Superior temporal gyrus (tissue), 1 donor: ENCODE results near the gene C21orf91.

Source experiments
- DNase-seq: peaks from one replicate; pipeline ENCODE4 v3.0.0-alpha.2; 2016; ENCODE audit errors: extremely low spot score

The C21orf91 gene

DNA sequence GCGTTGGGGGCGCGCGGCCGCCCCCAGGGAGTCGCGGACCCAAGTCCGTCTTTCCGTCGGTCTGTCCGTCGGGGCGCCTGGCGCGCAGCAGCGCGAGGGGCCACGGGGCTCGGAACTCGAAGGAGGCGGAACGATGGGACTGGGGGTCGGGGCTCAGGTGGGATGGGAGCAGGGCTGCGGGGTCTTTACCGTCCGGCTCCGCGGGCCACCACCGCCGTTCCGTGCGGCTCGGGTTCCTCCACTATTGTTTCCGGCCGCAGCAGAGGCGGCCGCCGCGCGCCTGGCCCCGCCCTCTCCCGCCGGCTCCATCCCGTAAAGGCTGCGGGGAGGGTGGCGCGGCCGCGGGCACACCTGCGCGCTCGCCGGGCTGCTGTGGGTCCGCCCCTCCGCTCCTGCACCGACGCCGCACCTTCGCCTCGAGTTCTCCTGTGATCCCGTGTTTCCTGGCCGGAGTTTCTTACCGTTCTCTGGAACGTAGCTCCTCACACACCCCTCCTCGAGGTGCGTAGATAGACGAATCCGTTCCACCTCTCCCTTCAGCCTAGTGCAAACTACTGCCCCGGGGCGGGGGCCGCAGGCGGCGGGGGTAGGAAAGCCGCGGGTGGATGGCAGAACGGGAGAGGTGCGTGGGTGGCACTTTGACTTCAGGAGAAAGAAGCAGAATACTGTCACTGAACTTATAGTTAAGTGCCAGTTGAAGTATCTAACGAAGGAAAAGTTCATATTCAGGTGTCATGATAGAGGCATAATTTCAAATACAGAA, at the start of gene C21orf91:
TSS of gene C21orf91 (minus strand) at position 243 of the 763 bp plus-strand sequence. CDS start 1,038 bp downstream, outside the sequence.
- peak; percentile 89 for DNase-seq

DNA sequence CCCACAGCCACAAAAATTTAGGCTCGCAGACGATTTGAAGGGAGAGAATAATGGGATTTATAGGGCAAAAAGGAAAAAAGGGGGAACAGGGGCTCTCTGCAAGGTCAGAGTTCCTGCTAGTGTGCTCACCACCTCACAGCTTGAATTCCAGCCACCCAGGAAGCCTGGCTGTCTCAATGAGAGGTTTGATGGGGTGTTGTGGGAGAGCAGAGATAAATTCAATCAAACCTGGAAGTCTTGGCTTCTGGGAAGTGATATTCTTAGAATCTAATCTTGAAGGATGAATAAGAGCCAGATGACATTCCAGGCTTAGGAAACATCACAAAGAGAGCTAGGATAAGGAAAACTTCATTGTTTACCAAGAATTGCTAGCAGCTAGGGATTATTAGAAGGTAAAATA, 47.4 kb upstream of the C21orf91 start:
- DNase-seq, result no peak

DNA sequence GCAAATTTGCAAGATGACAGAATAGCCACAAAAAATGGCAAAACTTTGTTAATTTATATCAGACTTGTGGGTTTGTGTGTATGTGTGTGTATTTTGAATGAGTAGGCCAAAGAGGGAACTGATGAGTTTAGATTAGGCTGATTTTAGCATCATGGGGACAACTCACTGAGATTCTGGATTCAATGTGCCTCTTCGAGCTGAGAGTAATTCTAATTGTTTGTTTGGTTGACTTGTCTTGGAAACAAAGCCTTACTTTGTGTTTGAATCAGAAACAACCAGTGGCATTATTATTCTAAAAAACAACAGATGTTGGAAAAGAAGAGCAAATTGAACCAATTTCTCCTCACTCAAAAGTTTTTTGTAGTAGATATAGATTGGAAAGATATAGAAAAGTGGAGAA, 40.5 kb upstream of the C21orf91 start:
- DNase-seq, result peak; percentile 92

DNA sequence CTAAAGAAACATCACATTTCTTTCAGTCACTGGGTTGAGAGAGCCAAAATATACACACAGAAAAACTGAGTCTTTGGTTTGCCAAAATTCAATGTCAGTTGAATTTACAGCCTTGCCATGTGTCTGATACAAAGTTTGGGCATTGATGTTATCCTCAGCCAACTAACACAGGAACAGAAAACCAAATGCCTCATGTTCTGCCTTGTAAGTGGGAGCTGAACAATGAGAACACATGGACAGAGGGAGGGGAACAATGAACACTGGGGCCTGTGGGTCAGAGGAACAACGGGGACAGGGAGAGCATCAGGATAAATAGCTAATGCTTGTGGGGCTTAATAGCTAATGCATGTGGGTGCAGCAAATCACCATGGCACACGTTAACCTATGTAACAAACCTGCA, 39.6 kb upstream of the C21orf91 start:
- peak; percentile 90 for DNase-seq

DNA sequence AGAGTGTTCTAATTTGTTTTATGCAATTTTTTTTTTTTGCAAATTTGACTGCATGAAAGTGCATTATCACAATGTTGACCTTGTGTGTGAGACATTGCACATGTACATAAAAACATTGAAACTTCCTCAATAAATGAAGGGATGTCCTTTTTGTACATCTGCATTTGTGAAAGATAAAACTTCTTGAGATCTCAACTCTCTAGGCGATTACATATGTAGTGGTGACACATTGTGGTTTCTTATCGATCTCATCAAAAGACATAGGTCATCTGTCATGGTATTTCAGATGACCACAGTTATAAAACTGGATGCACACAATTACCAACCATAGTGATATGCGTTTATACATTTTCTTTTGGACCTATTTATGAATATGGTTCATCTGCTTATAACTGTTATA, 35.6 kb upstream of the C21orf91 start:
- no peak for DNase-seq

DNA sequence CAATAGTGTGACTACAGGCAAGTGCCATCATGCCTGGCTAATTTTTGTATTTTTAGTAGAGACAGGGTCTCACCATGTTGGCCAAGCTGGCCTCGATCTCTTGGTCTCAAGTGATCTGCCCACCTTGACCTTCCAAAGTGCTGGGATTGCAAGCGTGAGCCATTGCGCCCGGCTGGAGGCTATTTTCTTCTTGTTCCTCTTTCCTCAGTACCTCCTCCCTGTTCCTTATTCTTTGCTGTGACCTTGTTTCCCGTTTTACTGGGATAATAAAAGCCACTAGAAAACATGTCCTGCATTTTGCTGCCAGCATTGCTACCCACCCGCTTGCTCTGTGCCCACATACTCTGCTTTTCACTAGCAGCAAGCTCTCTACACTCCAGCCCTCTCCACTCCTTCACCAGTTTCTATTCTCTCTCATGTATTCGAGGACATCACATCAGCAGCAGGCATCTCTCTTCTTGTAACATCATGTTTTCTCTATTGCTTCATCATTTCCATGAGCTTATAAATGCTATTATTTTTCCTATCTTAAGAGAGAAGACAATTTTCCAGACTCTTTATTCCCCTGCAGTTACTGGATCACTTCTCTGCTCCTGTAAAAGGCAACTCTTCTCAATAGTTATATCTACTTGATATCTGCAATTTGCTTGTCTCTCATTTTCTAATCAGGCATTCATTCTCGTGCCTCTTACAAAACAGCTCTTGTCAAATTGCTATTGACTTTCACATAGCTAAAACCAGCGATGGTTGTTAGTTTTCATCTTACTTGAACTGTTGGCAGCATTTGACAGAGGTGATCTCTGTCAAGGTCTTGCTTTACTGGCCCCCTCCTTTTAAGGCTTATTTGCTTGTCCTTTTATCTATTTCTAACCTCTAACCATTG, 34.5 kb upstream of the C21orf91 start:
- peak; percentile 67 for DNase-seq

DNA sequence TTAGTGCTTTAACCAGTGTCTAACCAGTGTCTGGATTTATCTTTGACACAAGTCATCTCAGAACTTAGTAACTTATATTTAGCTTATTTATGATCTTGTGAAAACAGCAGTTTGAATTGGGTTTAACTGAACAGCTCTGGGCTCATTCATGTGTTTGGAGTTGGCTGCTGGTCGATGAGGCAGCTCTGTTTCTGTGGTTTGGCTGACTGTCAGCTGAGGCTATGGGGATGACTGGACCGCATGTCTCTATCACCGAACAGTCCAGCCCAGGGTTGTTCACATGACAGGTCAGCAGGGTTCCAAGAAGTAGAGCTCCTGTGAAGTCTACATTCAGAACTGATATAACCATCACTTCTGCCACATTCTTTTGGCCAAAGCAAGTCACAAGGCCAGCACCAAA, 29.1 kb upstream of the C21orf91 start:
- peak; percentile 69 for DNase-seq

DNA sequence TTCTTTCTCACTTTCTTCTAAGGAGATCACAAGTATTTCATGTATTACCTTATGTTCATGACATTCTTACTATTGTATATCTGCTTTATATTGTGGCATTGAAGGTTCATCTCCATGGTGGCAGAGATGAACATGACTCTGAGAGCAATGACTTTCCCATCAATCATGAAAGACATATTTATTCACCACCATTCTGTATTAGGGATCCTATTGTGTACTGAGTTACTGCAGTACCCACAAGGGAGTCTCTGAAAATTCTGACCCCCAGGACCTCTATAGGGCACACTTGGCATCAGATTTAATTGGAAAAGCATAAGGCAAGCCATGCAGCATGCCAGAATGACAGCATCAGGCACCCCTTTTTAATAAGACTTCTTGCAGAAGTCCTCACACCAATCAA, 21.9 kb upstream of the C21orf91 start:
- no peak for DNase-seq

DNA sequence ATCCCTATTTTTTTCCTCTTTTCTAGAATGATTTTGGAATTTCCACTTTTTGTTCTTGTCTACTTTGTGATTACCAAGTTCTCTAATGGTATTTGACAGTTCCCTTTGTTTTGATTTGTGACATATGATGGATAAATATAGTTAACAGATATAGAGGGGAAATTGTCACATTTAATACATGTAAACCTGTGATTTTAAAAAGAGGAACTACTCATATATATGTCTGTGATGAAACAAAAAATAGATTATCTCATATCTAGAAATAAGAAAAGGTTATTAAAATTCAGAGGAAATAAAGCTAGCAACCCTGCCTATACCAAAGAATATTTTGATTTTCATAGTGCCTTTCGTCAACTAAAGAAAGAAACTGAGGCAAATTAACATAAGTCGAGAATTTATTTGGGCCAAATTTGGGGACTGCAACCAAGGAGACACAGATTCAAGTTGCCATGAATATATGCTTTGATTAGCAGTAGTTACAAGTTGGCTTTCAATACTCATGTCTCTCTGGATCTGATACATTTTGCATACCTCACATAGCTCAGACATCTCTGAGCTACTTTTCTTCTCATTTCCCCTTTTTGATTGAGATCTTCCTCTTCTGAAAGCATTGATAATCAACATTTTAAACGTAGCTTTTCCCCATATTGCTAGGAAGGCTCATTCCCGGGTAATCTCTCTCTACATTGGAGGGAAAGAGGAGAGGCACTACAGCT, 15.6 kb upstream of the C21orf91 start:
- no peak for DNase-seq

DNA sequence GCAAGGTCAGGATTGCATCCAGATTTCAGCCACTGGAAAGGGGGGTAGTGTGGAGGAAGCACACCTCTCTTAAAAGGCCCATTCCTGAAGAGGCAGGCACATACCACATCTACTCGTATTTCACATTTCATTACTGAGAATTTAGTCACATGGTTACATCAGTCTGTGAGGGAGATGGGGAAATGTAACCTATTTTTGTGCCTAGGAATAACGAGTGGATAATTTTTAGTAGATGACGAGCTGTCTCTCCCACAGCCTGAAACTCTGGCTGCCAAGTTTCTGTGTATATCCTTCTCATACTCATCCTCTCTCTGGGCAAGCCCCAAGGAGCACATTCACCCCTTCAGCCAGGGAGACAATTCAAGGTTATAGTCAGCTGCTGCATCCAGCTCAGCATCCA, 10.3 kb upstream of the C21orf91 start:
- no peak for DNase-seq

DNA sequence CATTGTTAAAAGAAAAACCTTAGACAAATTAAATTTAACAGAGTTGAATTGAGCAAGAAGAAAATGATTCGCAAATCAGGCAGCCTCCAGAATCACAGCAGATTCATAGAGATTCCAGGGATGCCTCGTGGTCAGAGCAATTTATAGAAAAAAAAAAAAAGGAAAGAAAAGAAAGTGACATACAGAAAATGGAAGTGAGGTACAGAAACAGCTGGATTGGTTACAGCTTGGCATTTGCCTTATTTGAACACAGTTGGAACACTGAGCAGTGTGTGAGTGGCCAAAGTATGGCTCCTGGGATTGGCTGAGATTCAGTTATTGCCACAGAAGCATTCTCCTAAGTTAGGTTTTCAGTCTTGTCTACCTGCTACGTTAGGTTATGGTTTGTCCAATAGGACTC, 9.1 kb upstream of the C21orf91 start:
- no peak for DNase-seq

DNA sequence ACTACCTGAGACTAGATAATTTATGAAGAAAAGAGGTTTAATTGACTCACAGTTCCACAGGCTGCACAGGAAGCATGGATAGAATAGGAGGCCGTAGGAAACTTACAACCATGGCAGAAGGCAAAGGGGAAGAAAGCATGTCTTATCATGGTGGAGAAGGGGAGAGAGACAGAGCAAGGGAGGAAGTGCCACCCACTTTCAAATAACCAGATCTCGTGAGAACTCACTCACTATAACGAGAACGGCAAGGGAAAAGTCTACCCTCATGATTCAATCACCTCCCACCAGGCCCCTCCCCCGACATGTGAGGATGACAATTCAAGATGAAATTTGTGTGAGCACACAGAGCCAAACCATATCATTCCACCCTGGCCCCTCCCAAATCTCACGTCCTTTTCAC, 4.7 kb upstream of the C21orf91 start:
- DNase-seq, result no peak

DNA sequence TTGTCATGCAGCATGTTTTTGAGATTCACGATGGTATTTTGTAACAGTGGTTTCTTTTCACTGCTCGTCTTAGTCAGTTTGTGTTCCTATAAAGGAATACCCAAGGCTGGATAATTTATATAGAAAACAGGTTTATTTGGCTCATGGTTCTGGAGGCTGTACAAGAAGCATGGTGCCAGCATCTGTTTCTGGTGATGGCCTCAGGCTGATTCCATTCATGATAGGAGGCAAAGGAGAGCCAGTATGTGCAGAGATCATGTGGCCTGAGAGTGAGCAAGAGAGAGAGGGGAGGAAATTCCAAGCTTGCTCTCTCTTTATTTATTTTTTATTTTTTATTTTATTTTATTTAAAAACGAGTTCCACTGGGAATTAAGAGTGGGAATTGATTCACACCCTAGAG, 2.0 kb upstream of the C21orf91 start:
- DNase-seq, result no peak

DNA sequence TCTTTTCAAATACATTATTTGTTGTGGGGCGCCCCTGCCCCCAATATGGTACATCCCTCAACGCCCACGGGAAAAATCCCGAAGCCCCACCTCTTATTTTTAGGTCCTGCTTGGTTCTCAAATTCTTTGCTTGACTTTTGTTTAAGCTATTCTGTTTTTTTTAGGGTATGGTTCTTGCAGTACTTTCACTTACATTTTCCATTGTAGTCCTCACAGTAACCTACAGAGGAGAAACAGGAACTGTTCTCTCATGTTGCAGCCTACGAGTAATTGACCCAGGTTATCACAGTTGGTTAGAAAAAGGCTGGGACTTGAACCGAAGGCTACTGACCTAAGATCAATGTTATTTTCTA, 697 bp upstream of the C21orf91 start:
- DNase-seq, result no peak

DNA sequence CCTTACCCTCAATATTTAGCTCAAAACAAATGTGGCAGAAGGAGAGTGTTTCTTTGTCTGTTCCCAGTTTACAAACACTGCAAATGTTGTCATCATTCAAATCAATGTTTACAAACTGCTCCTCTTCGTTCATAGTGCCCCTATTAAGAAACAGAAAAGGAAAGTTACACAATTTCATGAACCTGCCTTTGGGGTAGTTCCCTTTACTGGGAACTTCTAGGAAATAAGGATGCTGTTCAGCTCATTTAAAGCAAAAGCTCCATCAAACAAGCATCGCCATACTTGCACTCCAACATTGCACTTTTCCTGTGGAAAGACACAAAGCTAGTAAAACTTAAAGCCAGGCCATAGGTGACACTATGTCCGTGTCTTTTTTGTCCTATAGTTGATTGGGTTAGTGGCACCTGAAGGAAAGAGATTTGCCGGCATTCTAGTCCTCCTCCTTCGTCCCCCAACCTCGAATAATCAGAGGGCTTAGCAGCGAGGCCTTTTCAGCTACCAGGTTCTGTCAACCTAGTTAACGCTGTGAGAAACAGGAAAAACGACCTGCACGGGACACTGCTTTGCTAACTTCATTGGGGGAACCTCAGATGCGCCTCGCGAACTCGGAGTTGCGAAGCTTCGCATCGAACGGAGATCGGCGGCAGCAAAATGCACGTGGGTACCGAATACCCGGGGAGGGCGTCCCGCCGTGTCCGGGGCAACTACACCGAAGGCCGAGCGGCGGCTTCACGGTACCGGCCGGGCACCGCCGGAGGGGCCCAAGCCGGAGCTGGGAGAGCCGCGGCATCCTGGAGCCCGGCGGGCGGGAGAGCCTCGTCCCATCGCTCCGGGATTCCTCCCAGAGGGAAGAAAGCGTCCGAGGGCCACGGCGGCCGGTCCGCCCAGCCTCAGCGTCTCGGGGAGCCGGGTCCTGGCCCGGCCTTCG, 706 bp downstream of the C21orf91 start:
- peak; percentile 55 for DNase-seq

DNA sequence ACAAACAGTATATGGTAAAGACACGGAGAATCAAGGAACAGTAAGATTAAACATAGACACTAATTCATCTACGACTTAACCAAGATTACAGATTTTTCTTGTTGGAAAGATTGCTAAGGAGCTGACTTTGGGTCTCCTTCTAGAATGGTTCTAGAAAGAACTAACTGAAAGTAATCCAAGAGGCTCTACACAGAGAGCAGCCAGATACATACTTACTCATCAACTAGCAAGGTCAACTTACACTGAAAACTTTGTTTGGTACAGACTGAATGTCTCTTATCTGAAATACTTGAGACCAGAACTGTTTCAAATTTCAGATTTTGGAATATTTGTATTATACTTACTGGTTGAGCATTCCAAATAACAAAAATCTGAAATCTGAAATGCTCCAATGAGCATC, 5.8 kb downstream of the C21orf91 start:
- DNase-seq, result no peak

DNA sequence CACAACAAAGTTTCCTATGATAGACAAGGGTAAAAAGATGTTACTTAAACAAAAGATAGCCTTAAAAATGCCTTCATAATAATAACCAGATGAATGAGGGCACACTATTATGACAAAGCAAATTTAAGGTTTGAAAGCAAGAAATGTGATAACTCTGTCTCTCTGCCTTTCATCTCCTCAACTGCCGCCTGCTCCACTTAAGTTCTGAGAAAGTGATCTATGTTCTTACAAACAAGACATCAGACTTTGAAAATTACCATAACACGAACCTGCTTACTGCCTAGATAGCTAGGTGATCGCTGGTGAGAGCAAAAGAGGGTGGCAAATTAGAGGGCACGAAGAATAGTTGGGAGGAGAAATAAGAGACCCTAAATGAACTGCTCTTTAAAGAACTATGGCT, 13.2 kb downstream of the C21orf91 start:
- DNase-seq, result no peak

DNA sequence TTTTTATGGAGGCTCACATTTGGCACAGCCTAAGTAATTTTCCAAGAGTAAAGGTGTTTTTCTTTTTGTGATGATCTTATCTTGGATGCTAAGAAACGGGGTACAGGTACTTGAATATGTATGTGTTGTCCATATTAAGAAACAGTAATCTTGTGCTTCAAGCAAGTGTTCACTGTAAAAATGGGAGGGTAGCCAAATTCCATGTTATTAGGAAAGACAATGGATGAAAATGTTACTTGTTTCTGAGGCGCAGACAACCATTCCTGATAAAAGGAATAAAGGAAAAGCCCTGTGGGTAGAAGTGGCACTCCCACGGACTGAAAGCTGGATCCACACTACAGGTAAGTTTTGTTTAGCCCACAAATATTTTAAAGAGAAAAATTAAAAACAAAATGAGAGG, 15.6 kb downstream of the C21orf91 start:
- no peak for DNase-seq

DNA sequence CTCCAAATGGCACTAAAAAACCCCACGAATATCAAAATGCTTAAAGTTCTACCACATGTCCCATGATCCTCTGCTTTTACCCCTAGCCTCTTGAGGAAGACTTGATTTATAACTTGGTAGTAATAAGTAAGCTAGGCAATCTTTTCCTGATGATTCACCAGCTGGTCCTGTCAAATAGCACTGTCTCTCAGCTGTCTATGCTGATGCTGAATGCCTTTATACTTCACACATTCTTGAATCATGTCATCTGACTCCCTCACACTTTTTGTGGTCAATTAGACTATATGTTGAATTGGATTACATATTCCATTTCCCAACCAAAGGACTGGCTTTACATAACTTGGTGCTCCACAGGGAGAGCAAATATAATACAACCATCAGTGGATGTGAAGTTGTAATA, 16.6 kb downstream of the C21orf91 start:
- DNase-seq, result no peak

DNA sequence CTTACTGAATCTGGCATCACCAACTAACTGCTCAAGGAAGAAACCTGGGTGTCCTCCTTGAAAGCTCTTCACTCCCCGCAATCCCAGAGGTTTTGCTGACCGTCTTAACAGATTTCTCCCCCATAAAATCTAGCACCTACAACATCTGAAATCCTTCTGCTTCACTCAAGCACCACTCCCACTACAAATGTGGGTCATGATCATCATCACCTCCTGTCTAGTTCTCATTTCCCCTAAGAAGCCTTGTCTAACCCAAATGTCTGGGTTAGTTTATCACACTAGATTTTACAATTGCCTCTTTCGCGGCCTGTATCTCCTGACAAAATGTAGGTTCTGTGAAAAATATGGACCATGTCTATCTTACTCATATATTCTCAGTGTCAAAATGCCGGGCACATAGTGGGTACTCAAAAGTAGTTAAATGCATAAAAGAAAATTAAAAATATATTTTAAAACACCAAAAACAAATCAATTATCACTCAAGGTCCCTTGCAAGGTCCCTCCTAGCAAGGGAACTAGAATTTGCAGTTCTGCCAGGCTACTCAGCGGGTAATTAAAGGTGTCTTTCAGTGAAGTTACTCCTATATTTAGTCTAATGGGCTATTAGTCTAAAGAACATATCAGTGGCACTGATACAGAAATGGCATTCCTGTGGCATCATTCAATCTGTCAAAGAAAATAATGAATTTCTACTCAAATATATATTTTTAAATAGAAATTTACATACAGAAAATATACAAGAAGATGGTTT, 19.6 kb downstream of the C21orf91 start:
- no peak for DNase-seq

DNA sequence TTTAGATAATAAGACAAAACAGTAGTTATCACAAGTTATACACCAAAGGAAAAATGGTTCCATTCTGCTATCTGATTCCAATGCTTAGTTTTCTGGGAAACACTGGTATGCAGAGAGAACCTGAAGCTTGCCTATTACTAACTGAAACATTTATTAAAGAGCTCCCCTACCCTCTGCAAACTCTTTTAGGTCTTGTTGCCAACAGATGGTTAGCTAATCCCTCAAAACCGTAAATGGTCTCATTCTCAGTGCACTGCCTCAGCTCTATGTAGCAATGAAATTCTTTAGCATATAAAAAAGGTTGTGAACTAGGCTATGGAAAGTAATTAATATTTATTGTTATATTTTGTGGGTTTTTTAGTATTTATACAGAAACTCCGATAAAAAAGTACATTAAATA, 20.4 kb downstream of the C21orf91 start:
- DNase-seq, result no peak
